Stimulated activated CD4-positive, alpha-beta T cell treated with anti-CD3 and anti-CD28 coated beads, Interleukin-15, amount 100 ng/mL, for 24 hours (primary cell): ENCODE results near the gene MYL10.
"Not testable (repeated sequence)": the region's sequence is repeated elsewhere in the genome, so short reads cannot be mapped to it uniquely, and the experiment has no call there.

ENCODE experiments used
- DNase-seq: peaks from one replicate; pipeline ENCODE4 v3.0.0-alpha.2; 2020

MYL10 gene

DNA sequence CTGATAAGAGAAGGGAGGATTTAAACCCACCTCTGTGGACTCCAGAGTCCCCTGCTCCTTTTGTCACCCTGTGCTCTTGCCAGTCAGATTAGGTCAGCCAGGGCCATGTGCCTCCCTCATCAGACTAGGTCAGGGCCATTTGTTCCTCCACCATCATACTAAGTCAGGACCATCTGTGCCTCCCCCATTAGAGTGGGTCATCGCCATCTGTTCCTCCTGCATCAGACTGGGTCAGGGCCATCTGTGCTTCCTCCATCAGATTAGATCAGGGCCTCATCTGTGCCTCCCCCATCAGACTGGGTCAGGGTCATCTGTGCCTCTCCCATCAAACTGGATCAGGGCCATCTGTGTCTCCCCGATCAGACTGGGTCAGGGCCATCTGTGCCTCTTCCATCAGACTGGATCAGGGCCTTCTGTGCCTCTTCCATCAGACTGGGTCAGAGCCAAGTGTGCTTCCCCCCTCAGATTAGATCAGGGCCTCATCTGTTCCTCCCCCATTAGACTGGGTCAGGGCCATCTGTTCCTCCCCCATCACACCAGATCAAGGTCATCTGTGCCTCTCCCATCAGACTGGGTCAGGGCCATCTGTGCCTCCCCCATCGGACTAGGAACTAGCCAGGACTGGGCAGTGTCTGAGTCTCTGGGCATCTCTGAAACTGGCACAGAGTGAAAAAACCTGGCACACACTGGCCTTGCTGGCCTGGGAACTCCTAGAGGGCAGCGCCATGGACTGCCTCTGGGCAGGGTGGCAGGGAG lies 11.5 kb downstream of the MYL10 start:
- no peak for DNase-seq

DNA sequence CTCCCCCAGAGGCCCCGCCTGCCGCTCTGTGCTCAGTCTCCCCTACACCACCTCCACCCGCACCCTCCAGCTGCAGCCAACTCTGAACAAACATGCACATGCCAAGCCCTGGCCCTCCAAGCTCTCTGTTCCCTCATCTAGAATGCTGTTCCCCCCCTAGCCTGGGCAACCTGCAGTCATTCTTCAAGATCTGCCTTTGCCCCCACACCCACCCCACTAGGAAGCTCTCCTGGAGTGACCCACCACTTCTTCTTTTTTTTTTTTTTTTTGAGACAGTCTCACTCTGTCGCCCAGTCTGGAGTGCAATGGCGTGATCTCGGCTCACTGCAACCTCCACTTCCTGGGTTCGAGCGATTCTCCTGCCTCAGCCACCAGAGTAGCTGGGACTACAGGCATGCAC lies 13.7 kb downstream of the MYL10 start:
- no peak for DNase-seq

DNA sequence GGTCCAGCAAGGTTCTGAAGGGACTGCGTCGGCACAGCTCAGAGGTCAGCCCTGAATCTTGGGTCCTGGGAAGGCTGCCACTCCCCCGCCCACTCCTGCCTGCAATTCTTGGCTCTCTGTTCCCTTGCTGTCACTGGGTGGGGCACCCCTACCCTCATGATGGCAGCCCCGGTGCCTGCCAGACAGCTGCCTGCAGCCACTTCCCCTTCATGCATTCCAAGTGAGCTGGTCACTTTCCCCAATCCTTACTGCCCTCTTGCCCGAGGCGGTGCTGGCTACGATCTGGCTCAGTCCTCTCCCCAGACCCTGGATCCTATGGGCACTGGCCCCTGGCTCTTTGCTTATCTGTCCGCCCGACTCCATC lies 14.2 kb downstream of the MYL10 start:
- no peak for DNase-seq

DNA sequence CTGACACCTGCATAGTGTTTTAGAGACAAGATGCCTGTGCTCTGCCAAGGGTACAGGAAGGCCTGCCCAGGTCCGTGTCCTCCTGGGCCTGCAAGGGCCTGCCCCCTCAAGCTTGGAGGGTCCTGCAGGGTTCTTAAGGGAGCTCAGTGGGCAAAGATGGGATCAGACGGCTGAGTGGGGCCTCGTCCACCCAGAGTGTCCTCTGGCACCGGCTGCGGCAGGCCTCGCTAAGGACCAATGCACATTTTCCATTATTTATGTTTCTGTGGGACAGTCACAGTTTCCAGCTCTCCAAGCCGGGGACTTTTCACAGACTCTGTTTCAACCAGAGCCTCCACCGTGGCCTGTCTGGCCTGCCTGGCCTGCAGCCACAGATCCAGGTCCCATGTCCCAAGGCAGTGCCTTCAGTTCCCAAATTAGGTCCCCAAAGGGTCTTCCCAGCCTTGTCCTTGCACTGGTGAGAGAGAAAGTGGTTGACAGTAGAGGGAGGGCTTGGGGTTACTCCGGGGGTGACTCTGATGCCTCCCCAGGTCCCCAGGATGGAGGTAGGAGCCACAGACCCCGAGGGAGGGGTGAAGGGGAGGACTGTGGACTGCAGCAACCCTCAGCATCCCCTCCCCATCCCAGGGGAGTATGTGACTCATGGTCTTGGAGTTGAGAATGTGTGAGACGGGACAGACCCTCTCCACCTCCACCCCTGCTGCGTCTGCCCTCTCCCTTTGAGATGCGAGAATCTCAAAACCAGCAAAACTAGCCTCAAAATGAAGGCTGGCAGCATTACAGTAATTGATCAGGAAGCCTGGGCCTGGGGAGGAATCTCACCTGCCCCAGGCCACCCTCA lies 14.8 kb downstream of the MYL10 start:
- DNase-seq = no peak

DNA sequence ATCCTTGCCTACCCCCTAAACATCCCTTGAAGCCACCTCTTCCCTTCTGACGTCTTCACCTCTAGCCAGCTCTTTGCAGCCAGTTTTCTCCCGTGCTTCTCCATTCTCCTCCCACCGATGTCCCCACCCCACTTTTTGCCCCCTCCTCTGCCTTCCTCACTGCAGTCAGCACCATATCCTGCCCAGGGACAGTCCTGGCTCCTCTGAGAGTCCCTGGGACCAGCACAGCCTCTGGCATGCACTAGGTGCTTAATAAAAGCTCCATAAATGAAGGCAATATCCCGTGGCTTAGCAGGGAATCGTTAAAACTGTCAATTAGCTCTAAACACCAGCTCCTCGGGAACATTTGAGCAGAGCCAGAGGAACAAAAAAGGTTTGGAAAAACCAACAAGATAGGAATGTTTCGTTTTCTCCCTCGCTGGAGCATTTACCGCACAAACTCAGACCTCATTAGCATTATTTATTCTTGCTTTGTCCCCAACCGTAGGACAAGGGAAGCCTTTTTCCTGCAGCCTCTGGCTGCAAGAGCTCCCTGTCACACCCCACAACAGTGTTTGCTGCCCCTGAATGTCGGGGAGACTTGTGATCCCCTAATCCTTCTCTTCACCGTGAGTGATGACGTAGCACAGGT lies 16.1 kb downstream of the MYL10 start:
- DNase-seq = no peak

DNA sequence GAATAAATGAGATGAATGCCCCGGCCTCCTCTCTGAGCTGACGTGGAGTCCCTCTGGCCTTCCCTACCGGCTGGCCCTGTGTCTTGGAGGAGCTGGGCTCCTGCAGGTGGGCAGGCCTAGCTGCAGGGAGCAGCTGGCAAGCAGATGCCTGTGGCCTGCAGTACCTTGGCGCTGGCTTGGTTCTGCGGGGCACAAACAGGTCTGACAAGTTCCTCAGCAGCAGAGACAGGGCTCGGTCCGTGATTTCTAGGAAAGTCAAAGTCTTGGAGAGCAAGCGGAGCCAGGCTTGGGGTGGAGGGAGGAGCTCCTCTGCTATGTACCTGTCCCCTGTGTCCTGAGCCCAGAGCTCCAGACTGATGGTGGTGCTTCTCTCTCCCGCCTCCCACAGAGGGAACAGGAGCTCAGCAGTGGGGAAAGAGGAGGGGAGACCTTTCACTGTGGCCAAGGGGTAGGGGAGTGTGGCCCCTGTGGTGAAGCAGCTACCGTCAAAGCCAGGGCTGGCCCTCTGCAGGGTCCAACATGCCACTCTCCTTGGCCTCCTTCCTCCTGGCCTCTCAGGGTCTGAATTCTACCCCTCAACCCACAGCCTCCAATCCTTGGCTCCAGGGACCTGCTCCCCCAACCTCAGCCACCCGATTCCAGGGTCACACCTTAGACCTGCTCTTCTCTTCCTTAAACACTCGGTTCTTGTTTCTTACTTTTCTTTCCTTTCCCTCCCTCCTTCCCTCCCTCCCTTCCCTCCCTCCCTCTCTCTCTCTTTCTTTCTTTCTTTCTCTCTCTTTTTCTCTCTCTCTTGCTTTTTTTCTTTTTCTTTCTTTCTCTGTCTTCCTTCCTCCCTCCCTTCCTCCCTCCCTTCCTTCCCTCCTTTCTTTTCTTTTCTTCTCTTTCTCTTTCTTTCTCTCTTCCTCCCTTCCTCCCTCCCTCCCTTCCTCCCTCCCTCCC lies 20.1 kb downstream of the MYL10 start:
- DNase-seq = no peak

DNA sequence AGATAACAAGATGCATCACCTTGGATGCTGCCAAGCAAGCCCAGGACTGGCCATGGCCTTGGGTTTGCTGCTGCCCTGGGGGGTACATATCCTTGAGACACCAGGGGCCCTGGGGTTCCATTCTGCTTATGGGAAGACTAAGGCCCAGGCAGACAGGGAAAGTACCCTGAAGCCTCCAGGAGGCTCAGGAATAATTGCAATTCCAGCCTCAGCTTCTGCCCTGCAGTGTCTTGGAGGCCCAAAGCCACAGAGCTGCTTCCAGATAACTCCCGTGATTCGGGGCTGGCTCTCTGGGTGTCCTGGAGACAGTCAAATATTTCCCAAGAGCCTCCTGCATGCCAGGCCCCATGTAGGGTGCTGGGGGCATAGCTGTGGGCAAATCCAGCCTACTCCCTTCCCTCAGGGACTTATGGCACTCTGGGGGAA lies 22.6 kb downstream of the MYL10 start:
- no peak for DNase-seq

DNA sequence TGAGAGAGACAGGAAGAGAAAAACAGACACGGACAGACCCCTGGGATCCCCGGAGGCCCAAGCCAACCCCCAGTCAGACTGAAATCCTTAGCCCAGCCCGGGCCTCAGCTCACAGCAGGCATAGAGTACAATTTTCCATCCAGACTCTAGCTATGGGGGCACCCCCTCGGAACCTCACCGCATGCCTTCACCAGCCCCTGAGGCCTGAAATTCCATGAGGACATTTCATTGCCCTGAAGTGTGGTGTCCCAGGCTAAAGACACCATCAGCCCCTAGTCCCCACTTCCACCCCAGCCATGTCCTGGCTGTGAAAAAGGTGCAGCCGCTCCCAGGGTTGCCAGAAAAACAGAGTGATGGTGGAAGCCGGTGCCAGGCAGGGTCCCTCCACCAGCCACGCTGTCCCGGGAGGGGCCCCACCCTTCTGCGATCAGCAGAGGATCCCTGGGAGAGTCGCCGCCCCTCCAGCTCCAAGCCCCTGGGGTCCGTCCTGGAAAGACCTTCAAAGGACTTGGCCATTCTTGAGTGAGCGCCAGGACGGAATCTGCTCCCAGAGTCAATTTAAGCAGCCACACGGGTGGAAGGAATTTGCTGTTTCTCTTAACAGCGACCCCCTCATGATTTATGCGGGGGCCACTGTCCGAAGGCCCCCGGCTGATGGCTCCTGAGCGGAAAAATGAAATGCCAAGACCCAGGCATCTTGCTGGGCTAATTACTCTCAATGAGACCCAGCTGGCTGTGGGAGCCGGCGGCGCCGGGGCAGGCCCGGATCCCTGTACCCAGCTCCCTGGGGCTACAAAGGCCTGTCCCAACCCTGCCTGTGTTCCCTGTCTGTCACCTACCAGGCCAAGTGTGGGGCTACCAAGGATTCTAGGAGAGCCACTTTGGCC lies 23.2 kb downstream of the MYL10 start:
- DNase-seq = no peak

DNA sequence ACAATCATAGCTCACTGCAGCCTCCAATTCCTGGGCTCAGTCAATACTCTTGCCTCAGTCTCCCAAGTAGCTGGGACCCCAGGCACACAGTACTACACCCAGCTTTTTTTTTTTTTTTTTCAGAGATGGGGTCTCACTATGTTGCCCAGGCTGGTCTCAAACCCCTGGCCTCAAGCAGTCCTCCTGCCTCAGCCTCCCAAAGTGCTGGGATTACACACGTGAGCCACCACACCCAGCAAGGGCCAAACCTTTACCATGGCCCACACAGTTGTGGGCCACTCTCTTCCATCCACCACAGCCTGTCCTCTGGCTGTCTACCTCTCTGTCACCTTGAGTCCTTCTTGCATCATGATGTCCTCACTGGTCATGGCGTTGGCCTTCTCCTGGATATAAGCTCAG lies 24.2 kb downstream of the MYL10 start:
- not testable (repeated sequence) for DNase-seq

DNA sequence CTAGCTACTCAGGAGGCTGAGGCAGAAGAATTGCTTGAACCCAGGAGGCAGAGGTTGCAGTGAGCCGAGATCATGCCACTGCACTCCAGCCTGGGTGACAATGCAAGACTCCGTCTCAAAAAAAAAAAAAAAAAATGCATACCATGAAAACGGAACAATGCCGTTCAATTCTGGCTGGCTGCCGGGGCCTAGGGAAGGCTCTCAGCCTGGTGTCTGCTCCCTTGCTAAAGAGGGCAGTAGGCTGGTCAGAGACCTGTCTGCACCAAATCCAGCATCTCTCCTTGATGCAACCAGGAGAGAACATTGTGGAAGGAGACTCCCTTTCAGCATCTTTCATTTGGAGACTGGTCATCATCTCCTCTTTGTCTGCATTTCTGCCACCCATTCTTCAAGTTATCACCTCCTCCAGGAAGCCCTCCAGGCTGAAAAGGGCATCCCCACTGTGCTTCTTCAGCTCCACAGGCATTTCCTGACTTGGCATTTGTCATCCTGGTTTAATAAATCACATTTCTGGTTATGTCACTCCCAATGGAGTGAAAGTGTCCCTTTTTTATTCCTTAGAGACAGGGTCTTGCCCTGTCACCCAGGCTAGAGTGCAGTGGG lies 24.7 kb downstream of the MYL10 start:
- no peak for DNase-seq

DNA sequence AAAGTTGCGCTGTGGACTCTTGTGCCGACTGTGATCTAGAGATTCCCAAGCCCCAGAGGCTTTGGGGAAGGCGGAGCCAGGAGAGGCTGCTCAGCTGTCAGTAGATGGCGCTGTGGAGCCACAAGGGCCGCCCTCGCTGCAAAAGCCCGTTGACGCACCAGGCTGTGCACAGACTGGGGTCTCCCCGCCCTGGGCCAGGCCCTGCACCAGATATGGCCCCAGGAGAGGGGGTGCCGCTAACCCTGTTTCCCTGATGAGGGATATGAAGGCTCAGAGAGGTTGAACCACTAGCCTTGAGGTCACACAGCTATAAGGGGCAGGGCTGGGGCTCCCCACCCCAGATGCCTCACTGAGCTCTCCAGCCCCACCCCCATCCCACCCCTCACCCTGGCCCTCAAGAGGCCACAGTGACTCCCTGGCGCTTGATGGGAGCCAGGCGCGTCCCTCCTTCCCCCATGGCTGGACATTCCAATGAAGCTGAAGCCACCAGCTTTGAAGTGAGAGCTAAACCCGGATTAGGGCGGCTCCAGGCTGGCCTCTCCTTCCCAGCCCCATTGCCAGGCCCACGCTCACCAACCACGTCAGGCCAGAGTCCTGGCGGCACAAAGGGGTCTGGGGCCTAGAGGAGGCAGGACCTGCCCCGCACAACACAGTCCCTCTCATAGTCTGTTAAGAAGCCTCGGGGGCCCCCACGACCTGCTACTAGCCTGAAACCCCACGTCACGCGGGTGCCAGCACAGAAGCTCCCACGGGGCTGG lies 26.4 kb downstream of the MYL10 start:
- peak; percentile 82 for DNase-seq

DNA sequence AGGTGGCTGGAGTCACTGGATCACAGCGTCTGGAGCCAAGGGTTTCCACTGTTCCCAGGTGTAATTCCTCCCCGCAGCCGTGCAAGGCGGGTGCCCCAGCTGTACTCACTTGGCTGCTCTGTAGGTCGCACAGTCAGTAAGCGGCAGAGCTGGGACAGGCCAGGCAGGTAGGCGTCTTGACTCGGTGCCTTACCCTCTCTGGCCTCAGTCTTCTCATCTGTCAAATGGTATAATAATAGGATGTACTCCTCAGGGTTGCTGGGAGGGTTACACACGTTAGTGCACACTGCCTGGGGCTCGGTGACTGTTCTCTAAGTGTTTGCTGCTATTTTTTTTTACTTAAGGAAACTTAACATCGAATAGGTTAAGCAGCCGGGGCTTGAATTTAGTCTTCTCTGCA lies 27.0 kb downstream of the MYL10 start:
- DNase-seq = no peak

DNA sequence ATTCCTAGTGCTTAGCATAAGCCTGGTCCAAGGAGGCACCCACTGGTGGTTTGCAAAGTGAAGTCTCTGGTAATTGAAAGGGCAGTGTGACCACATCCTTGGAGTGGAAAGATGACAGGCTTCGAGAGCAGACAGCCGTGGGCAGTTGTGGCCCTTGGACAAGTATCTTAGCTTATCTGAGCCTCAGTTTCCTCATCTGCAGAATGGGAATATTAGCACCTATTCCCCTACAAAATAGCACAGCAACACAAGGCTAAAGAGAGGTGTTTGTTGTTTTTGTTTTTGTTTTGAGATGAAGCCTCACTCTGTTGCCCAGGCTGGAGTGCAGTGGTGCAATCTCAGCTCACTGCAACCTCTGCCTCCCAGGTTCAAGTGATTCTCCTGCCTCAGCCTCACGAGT lies 29.3 kb downstream of the MYL10 start:
- no peak for DNase-seq

DNA sequence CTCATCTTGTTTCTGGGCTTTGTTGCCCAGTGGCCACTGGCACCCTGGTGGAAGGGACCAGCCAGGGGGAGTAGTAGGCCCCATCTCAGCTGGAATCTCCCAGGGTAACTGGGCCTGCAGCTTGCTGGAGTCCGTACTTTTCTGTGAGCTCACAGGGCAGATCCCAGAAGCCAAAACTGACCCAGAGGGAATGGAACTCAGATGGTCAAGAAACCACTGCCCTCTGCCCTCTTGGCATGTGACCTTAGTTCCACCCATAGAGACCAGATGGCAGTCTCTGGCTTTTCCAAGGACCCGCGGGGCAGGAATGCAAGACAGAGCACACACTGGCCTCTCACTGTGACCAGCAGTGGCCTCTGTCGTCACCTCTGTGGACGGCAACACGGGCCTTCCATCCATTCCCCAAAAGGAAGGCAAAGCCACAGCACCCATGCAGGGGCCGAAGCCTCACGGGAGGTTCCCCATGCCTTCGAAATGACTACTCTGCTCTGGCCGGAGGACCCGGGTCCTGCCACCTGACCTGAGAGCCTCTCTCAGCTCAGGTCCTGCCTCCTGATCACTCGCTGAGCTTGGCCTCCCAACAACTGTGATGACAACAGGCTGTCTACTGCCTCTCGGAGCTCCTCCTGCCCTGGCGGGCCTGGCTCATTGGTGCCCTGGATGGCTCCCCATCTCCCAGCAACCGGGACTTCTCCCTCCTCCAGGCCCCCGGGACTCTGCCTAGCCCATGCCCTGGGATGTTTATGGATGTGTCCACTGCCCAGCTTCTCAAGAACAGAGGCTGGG lies 29.9 kb downstream of the MYL10 start:
- no peak for DNase-seq

DNA sequence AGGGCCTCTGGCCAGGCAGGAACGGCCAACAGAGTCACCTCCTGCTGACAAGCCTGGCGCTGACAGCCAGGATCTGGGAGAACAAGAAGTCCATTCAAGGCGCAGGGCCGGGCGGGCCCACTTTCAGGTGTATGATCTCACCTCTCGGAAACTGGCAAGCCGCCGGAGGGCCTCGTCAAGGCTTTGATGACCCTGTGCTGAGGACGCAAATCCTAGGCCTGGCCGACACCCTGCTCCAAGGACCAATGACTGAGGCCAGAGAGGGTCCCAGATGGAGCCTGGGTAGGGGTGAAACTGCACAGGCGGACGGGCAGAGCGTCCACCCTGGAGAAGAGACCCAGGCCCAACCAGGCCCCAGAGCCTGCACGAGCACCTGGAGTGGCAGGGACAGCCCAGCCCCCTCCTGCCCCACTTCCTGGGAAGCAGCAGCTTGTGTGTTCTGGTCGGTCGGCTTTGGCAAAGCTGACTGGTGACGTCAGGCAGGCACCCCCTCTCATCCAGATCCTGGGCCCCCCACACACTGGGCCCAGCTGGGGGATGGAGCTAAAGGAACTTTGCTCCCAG lies 30.6 kb downstream of the MYL10 start:
- DNase-seq = no peak

DNA sequence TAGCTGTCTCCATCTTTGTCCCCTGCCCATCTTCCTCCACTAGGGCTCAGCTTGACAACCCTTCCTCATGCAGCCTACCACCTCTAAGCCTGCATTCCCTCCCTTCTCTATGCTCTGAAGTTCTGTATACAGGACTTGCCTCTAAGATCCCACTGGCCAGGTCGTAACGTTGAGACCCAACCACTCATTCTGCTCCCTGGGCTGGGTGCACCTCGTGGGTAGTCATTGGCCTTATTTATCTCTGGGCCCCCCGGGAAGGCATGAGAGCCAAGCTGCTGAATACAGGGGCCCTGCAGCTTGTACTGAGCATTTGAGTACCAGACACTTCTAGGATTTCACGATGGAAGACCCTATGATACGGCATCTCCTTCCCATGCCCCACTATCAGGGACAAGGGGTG lies 31.2 kb downstream of the MYL10 start:
- no peak for DNase-seq

DNA sequence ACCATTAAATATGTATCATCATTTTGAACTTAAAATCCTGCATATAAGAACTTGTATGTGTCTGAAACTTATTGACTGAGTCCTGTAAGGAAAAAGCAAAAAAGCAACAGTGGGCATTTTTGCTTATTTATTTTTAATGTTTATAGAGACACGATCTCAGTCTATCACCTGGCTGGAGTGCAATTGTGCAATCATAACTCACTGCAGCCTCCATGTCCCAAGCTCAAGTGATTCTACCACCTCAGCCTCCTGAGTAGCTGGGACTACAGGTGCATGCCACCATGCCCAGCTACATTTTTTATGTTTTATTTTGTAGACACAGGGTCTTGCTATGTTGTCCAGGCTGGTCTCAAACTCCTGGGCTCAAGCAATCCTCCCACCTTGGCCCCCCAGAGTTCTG lies 32.2 kb downstream of the MYL10 start:
- DNase-seq = no peak

DNA sequence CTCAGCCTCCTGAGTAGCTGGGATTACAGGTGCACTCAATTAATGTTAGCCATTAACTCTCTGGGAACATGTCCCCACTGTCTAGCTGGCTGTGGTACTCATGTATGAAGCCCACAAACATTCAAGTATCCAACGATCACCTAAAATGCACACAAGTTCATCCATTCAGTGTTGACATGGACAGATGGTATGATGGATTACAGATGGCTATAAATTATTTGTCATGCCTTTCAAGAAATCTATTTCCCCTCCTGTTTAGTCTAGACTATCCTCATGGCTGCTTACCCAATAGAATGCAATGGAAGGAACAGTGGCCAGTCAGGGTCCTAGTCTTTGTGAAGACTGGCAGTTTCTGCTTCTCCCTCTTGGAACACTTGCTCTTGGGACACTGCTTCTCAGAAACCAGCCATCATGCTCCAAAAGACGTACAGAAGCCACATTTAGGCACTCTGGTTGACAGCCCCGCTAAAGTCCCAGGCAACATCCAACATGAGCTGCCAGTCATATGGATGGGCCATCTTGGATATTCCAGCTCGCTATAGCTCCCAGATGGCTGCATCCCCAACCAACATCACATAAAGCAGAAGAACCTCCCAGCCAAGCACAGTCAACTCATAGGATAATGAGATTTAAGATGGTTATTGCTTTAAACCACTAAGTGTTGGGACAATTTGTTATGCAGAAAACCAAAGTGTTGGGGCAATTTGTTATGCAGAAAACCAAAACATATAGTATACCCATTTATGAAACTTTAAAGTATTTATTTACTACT lies 33.1 kb downstream of the MYL10 start:
- DNase-seq = no peak

DNA sequence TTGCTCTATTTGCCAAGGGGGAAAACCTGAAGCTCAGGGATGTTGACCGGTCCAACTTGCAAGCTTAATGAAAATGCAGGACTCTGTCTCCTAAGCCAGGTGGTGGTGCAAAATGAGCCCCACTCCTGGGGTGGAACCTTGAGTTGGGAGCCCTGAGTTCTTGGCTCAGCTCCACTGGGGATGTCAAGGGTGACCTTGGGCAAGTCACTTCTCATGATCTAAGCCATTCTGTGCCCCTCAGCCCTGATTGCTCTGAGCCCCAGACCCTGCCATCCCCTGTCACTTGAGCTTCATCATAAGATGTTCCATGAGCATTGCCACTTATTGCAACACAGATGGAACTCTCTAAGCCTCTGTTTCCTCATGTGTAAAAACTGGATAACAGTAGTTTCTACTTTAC lies 33.9 kb downstream of the MYL10 start:
- no peak for DNase-seq
